ENCODE results near the gene NCCRP1. TPM values are rescaled to one million over a fixed set of nuclear protein-coding genes. Genes with fewer than 3 reads are reported as not detected.

Gene NCCRP1
- total RNA-seq, result not detected

GRCh38 chr19:39196860-39197562 lies at the start of gene NCCRP1:
Gene NCCRP1 (plus strand): TSS chr19:39196964. CDS start chr19:39196983, 19 bp downstream.
- no peak for TF ChIP-seq CTCF (IDR thresholded peaks at IDR 0.05; ENCODE audit: low read depth)

GRCh38 chr19:39147480-39147879 lies 49.3 kb upstream of the NCCRP1 start:
- no peak for TF ChIP-seq CTCF (IDR thresholded peaks at IDR 0.05; ENCODE audit: low read depth)

GRCh38 chr19:39148939-39149529 lies 47.7 kb upstream of the NCCRP1 start:
- TF ChIP-seq CTCF (IDR thresholded peaks at IDR 0.05; ENCODE audit: low read depth), result no peak

- TF ChIP-seq CTCF (IDR thresholded peaks at IDR 0.05; ENCODE audit: low read depth), result no peak
These were observed 46.5 kb upstream of the NCCRP1 start for GRCh38 chr19:39150235-39150634.

- TF ChIP-seq CTCF (IDR thresholded peaks at IDR 0.05; ENCODE audit: low read depth), result no peak
These were observed 45.8 kb upstream of the NCCRP1 start for GRCh38 chr19:39150807-39151600.

- TF ChIP-seq CTCF (IDR thresholded peaks at IDR 0.05; ENCODE audit: low read depth), result no peak
These were observed 44.7 kb upstream of the NCCRP1 start for GRCh38 chr19:39152066-39152465.

- TF ChIP-seq CTCF (IDR thresholded peaks at IDR 0.05; ENCODE audit: low read depth), result no peak
These were observed 42.6 kb upstream of the NCCRP1 start for GRCh38 chr19:39154100-39154628.

Measured in subcutaneous adipose tissue (tissue), 4 donors.